NB4 (cell line): ENCODE measurements around the gene NAT14.
A peak's percentile ranks its signal among the peaks of the same experiment; 100 is the strongest.
"Not testable (repeated sequence)": the region's sequence is repeated elsewhere in the genome, so short reads cannot be mapped to it uniquely, and the experiment has no call there.

Source experiments
- DNase-seq: peaks from one replicate; pipeline ENCODE4 v3.0.0; 2010; ENCODE audit warnings: low read depth
- H3K4me3 ChIP-seq: one replicate; pipeline ENCODE4 v1.5.1; 2011; ENCODE audit warnings: mild to moderate bottlenecking, low read depth, low read length, moderate library complexity
- CTCF ChIP-seq: IDR thresholded peaks from one replicate; pipeline ENCODE4 v1.5.1; 2012; ENCODE audit warnings: low read depth, low read length
- MAX ChIP-seq: IDR thresholded peaks from 2 replicates; pipeline ENCODE4 v1.6.1; 2011; ENCODE audit warnings: low read depth, low read length
- MYC ChIP-seq: IDR thresholded peaks from 2 replicates; pipeline ENCODE4 v1.6.1; 2011; ENCODE audit warnings: low read depth, low read length
- POLR2A ChIP-seq: IDR thresholded peaks from 2 replicates; pipeline ENCODE4 v1.6.1; 2011; ENCODE audit warnings: mild to moderate bottlenecking; ENCODE audit not compliant: insufficient read length; ENCODE audit errors: extremely low read depth

NAT14 gene

GRCh38 chr19:55447421-55448174 is 37.4 kb upstream of the NAT14 start:
- DNase-seq, result peak; percentile 38
- TF ChIP-seq MYC (no peak), MAX (0 out of 2 replicates have a peak, but pooled peaks have one; percentile 30)
- H3K4me3 ChIP-seq, result no peak overlapping the region

- H3K4me3 ChIP-seq, DNase-seq: not testable (repeated sequence)
These were observed 36.9 kb upstream of the NAT14 start for GRCh38 chr19:55448175-55448490.

- no peak for DNase-seq
- TF ChIP-seq MAX (no peak), MYC (no peak), POLR2A (no peak), CTCF (no peak)
- no peak overlapping the region for H3K4me3 ChIP-seq
These were observed 35.5 kb upstream of the NAT14 start for GRCh38 chr19:55449469-55449868.

- no peak for DNase-seq
- no peak overlapping the region for H3K4me3 ChIP-seq
- TF ChIP-seq MAX, result no peak
- no peak for TF ChIP-seq POLR2A
- TF ChIP-seq CTCF, result no peak
- no peak for TF ChIP-seq MYC
These were observed 33.6 kb upstream of the NAT14 start for GRCh38 chr19:55451163-55451964.

- no peak for TF ChIP-seq POLR2A
- no peak for TF ChIP-seq MAX
- no peak for TF ChIP-seq CTCF
- TF ChIP-seq MYC, result no peak
- no peak overlapping the region for H3K4me3 ChIP-seq
- DNase-seq, result no peak
These were observed 32.8 kb upstream of the NAT14 start for GRCh38 chr19:55451965-55452748.

GRCh38 chr19:55452749-55453346 is 32.1 kb upstream of the NAT14 start:
- TF ChIP-seq CTCF, result no peak
- no peak for TF ChIP-seq MAX
- no peak for TF ChIP-seq MYC
- no peak for TF ChIP-seq POLR2A
- DNase-seq, result peak; percentile 67
- H3K4me3 ChIP-seq, result no peak overlapping the region
